ENCODE results near the gene TFPT.

GRCh38 chr19:54133957-54134590, 18.6 kb upstream of the TFPT start:
- no peak for TF ChIP-seq EP300 (IDR thresholded peaks at IDR 0.05; ENCODE audit: borderline replicate concordance)
- no peak for TF ChIP-seq RAD21 (IDR thresholded peaks at IDR 0.05; ENCODE audit: low read depth)
- TF ChIP-seq REST (IDR thresholded peaks at IDR 0.05; ENCODE audit: low read depth) = no peak
- TF ChIP-seq YY1 (IDR thresholded peaks at IDR 0.05; ENCODE audit: low read depth) = no peak
- TF ChIP-seq MAX (IDR thresholded peaks at IDR 0.05) = no peak
- no peak for TF ChIP-seq CREB1 (IDR thresholded peaks at IDR 0.05; ENCODE audit: low read depth)
- no peak for TF ChIP-seq NFIC (IDR thresholded peaks at IDR 0.05)
- no peak for TF ChIP-seq TCF12 (IDR thresholded peaks at IDR 0.05; ENCODE audit: low read depth)
